GM11168 (cell line): ENCODE measurements around the gene SF1.

Experiments used
- in situ Hi-C: fragments of 300-500 bp; cut with MboI; formaldehyde crosslinking; loops from one replicate; pipeline ENCODE4 v1.12.0; 2022; ENCODE audit warnings: low sequenced_read_pairs; ENCODE audit not compliant: unreplicated experiment

Gene SF1

GRCh38 chr11:64787526-64788320, 9.4 kb upstream of the SF1 start:
- in situ Hi-C loops, result no loop called here

- in situ Hi-C loops, result no loop called here
Measured at GRCh38 chr11:64786308-64786707, 8.0 kb upstream of the SF1 start.

DNA sequence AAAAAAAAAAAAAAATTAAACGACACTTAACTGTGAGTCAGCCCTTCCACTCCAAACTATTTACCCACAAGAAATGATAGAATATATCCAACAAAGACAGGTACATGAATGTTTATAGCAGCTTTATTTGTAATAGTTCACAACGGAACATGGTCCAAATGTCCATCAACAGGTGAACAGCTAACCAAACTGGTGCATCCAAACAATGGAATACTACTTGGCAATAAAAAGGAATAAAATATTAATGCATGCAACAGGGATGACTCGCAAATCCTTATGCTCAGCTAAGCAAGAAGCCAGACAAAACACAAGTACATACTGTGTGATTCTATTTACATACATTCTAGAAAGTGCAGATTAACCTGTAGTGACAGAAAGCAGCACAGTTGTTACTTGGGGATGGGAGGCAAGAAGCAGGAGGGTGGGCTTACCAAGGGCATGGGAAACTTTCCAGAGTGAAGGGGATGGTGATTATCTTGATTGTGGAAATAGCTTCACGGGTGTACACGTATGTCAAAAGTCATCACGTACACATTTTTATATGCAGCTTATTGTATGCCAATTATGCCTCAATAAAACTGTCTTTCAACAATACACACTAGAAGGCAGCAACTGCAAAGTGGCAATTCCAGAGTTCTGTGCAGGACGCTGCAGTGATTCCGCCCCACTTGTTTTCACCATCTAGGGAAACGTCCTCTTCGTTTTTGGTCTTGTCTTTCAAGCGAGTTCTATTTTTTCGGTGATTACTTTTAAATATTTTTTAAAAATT, 6.7 kb upstream of the SF1 start:
- in situ Hi-C loops, result no loop called here

DNA sequence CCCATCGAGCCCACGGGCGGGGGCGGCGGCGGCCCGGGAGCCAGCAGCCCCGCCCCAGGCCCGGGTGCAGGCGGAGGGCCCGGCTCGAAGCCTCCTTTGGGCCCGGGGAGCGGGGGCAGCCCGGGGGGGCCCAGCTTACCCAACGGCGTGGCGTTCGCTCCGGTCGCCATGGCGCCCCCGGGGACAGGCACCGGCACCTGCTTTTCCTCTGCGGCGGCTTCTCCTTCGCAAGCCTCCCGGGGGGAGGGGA, 194 bp downstream of the SF1 start:
- in situ Hi-C loops, result no loop called here

DNA sequence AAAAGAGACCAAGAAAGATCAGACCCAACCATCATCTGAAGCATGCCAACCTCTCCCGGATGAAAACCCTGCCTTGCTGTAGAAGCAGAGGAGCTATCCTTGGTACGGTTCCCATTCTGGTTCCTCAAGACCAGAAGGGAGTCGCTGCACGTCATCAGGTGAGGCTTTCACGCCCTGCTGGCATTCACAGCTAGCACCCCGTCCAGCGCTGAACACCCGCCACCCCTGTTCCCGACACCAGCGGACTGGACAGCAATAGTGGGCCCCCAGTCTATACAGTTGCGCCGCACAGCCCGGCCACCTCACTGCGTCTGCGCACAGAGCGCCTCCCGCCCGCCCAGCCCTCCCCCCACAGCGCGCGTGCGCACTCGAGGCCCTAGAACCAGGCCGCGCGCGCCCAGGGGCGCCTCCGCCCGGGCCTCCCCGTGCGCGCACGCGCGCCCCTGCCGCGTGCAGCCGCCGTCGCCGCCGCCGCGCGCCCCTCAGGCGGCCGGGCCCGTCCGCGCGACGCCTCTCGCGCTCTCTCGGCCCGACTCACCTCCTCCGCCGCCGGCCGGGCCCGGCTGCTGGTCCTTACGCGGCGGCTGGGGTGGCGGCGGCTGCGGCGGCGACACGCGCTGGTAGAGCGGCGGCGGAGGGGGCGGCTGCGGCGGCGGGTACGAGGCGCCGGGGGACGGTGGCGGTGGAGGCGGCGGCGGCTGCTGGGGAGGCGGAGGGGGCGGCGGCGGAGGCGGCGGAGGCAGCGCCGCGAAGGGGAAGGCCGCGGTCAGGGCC, 706 bp downstream of the SF1 start:
- in situ Hi-C loops, result no loop called here

DNA sequence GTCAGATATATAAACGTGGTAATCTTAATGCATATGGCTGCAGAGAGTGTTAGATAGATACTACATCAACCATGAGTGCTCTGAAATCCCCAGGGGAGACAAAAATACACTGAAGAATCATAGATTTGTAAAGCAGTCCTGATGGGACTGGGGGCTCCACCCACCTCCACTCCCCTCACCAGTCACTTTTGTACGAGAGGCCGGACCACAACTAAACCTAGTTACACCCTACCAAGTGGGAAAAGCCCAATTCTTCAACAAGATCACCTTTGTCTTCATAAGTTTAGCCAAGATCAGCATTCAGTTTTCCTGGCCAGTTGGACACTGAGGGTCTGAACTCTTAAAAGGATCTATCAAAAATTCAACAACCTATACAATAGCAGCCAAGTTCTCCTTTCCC, 1.5 kb downstream of the SF1 start:
- in situ Hi-C loops, result no loop called here

GRCh38 chr11:64776425-64776824, 1.9 kb downstream of the SF1 start:
- in situ Hi-C loops, result no loop called here

GRCh38 chr11:64774144-64774543, 4.2 kb downstream of the SF1 start:
- in situ Hi-C loops, result no loop called here

GRCh38 chr11:64772303-64773018, 5.9 kb downstream of the SF1 start:
- in situ Hi-C loops, result no loop called here

DNA sequence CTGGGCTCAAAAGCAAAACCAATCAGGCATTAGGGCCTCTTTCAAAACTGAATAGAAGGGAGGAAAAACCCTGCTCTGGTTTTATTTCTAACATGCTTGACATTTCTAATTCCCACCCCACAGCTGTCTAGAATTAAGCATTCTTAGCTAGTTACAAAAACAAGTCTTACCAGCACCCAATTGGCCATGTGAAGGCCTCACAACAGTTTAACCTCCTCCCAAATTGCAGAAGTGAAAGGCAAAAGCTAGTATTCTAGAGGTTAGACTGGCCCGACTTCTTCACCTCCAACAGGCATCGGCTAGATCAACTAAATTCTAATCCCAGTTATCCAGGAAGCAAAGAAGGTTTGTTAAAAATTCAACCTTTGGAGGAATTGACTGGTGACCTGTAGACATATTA, 6.5 kb downstream of the SF1 start:
- in situ Hi-C loops, result no loop called here

- in situ Hi-C loops, result no loop called here
Measured at GRCh38 chr11:64770120-64770519, 8.2 kb downstream of the SF1 start.

- in situ Hi-C loops, result no loop called here
Measured at GRCh38 chr11:64769283-64769682, 9.1 kb downstream of the SF1 start.

GRCh38 chr11:64768300-64768694, 10.0 kb downstream of the SF1 start:
- in situ Hi-C loops, result no loop called here

DNA sequence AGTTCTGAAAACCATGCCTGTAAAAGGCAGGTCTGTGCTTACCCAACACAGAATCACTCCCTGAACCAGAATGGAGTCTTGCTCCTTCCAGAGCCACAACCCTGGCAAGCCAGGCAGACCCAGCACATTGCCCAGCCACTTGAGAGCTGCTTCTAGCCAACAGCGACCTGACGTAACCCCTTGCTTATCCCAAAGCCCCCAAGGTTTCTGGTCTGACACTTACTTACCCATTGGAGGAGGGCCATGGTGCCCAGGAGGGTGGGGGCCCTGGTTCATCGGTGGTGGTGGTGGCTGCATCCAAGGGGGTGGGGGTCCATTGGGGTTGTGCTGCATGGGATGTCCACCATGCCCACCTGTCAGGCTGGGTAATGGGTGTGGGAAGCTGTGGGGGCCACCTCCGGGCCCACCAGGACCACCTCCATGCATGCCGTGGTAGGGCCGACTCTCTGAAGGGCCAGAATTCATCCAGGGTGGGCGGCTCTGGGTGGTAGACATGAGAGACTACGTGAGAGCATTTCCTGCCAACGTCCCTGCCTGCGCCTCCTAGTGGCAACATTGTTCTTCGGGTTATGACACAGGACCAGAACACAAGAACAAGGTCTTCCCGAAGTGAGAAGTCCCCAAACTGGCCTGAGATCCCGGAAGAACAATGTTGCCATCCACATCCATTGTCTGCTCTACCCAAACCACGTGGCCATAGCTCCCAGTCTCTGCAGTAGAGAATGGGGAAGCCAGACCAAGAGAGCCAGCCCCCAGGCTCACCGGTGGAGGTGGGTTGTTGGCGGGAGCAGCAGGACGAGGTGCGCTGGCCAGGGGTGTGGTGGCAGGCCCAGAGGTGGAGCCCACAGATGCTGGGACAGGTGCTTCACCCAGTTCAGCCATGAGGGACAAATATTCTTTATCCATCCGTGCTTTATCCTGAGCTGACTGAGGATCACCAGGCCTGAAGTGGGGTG, 10.7 kb downstream of the SF1 start:
- in situ Hi-C loops, result no loop called here

DNA sequence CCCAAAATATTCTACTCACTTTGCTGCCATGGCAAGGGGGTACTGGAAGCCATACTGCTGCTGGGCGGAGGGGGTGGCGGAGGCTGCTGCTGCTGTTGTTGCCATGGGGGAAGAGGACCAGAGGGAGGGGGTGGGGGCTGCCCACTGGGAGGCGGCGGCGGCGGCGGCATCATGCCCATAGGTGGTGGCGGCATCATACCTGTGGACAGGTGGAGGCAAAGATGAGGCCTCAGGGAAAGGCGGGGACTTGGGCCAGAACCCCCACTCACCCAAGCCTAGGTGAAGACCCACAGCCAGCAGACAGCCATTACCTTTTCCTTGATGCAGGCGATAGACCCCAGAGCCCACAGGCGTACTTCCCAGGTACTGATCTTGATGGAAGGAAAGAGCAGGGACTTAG, 11.5 kb downstream of the SF1 start:
- in situ Hi-C loops, result no loop called here

DNA sequence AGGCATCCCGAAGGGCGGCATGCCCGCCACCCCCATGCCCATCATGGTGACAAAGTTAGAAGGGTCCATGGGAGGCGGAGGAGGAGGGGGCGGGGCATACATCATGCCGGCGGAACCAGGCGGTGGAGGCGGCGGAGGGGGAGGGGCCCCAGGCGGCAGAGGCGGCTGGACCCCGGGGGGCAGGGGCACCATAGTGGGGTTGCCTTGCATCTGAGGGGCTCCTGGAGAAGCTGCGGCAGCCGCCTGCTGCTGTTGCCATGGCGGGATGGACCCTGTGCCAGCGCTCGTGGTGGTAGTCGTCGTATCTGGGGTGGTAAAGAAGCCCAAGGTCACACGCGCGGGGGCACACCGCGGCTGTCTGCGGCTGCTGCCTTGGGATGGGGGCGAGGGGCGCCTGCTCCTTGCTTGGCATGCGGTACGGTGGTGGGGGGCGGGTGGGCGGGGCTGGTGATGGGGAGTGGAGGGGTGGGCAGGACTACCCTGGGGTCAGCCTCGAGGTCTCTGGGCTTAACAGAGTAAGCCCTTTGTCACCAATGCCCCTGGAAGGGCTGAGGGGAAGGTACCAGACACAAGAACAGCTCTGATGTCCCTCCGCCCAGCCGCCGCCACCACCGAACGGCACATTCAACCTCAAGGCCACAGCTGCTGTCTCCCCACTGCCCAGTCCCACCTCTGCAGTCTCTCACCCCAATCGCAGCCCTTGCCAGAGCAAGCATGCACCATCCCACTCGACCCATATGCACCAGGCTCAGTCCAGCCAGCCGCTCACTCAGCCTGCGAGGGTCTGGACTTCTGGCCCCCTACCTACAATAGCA, 12.3 kb downstream of the SF1 start:
- in situ Hi-C loops, result no loop called here

- in situ Hi-C loops, result no loop called here
Measured at GRCh38 chr11:64765291-64765850, 13.0 kb downstream of the SF1 start.

- in situ Hi-C loops, result no loop called here
Measured at GRCh38 chr11:64764753-64765152, 13.6 kb downstream of the SF1 start.
